Hindlimb muscle (tissue), 1 donor: ENCODE results near the gene P4HA3. TPM values are rescaled to one million over a fixed set of nuclear protein-coding genes. Genes with fewer than 3 reads are reported as not detected.

ENCODE experiments used
- DNase-seq: peaks from one replicate; pipeline ENCODE4 v3.0.0-alpha.2; 2013
- polyA plus RNA-seq: library from polyadenylated mRNA; unstranded; fragments of 120-200 nt; gene quantifications from one replicate; pipeline ENCODE4 v1.2.1, GENCODE V29; 2013; ENCODE audit not compliant: insufficient read length

The P4HA3 gene
- polyA plus RNA-seq, 1 donor = 2.2 TPM

- DNase-seq = no peak
These were observed 48.7 kb downstream of the P4HA3 start for GRCh38 chr11:74262725-74263124.

GRCh38 chr11:74257959-74258553 is 53.4 kb downstream of the P4HA3 start:
- peak; percentile 88 for DNase-seq

GRCh38 chr11:74256378-74257133 is 54.9 kb downstream of the P4HA3 start:
- no peak for DNase-seq

GRCh38 chr11:74255741-74256375 is 55.6 kb downstream of the P4HA3 start:
- DNase-seq = peak; percentile 66

GRCh38 chr11:74253361-74253760 is 58.1 kb downstream of the P4HA3 start:
- no peak for DNase-seq

GRCh38 chr11:74249496-74249895 is 61.9 kb downstream of the P4HA3 start:
- DNase-seq = no peak

GRCh38 chr11:74248469-74248868 is 63.0 kb downstream of the P4HA3 start:
- no peak for DNase-seq

- no peak for DNase-seq
These were observed 73.2 kb downstream of the P4HA3 start for GRCh38 chr11:74238243-74238642.

GRCh38 chr11:74237541-74237940 is 73.9 kb downstream of the P4HA3 start:
- no peak for DNase-seq

- no peak for DNase-seq
These were observed 76.3 kb downstream of the P4HA3 start for GRCh38 chr11:74235121-74235520.

- no peak for DNase-seq
These were observed 77.8 kb downstream of the P4HA3 start for GRCh38 chr11:74233683-74234082.

- no peak for DNase-seq
These were observed 79.0 kb downstream of the P4HA3 start for GRCh38 chr11:74232311-74232950.

GRCh38 chr11:74226907-74227306 is 84.5 kb downstream of the P4HA3 start:
- no peak for DNase-seq

GRCh38 chr11:74225565-74225964 is 85.9 kb downstream of the P4HA3 start:
- DNase-seq = no peak

GRCh38 chr11:74221816-74222215 is 89.6 kb downstream of the P4HA3 start:
- DNase-seq = no peak

GRCh38 chr11:74220376-74220775 is 91.1 kb downstream of the P4HA3 start:
- DNase-seq = no peak

Other genes with a start within 250 kb of the P4HA3 start
- gene C2CD3, start 140.6 kb downstream of the P4HA3 start, polyA plus RNA-seq = 25.4 TPM
- gene PPME1, start 140.4 kb downstream of the P4HA3 start, polyA plus RNA-seq = 48.4 TPM
- gene PGM2L1, start 86.8 kb upstream of the P4HA3 start, polyA plus RNA-seq = 4.6 TPM
- 2.5 TPM for gene KCNE3, start 155.9 kb upstream of the P4HA3 start, polyA plus RNA-seq
- 3.1 TPM for gene LIPT2, start 182.1 kb upstream of the P4HA3 start, polyA plus RNA-seq